GM23338 (cell line): Measurements from ENCODE around the gene CDH12. TPM values are rescaled to one million over a fixed set of nuclear protein-coding genes. Genes with fewer than 3 reads are reported as not detected.
A peak's percentile ranks its signal among the peaks of the same experiment; 100 is the strongest.
"Not testable (repeated sequence)": the region's sequence is repeated elsewhere in the genome, so short reads cannot be mapped to it uniquely, and the experiment has no call there.

Experiments
- ATAC-seq: fragments of 200-7000 bp; cut with Tn5 transposase; 3 replicates; pipeline ENCODE4 v1.9.1; 2020
- DNase-seq: peaks from one replicate; pipeline ENCODE4 v3.0.0-alpha.2; 2015; ENCODE audit warnings: low spot score
- H2AFZ ChIP-seq: fragments of 200-600 bp; sonication (generic); 2 replicates; pipeline ENCODE4 v1.8.0; 2016; ENCODE audit warnings: antibody characterized with exemption, mild to moderate bottlenecking, moderate library complexity
- H3F3A ChIP-seq: fragments of 200-600 bp; sonication (generic); replicated peaks from 2 replicates; pipeline ENCODE4 v1.8.0; 2017; ENCODE audit warnings: antibody characterized with exemption, mixed run types, low read depth
- H3K27ac ChIP-seq: fragments of 200-600 bp; sonication (generic); 2 replicates; pipeline ENCODE4 v1.6.1; 2016; ENCODE audit warnings: low read depth
- H3K27me3 ChIP-seq: fragments of 200-600 bp; sonication (generic); 2 replicates; pipeline ENCODE4 v1.8.0; 2016; ENCODE audit warnings: mild to moderate bottlenecking, mixed run types, moderate library complexity; ENCODE audit not compliant: insufficient read depth
- H3K36me3 ChIP-seq: fragments of 200-600 bp; sonication (generic); 2 replicates; pipeline ENCODE4 v1.8.0; 2016; ENCODE audit warnings: mild to moderate bottlenecking; ENCODE audit not compliant: insufficient read depth
- H3K4me1 ChIP-seq: fragments of 200-600 bp; sonication (generic); 2 replicates; pipeline ENCODE4 v1.8.0; 2016; ENCODE audit warnings: mild to moderate bottlenecking, moderate library complexity; ENCODE audit not compliant: insufficient read depth
- H3K4me2 ChIP-seq: fragments of 200-600 bp; sonication (generic); 2 replicates; pipeline ENCODE4 v1.7.1; 2017; ENCODE audit warnings: mixed run types
- H3K4me3 ChIP-seq: fragments of 200-600 bp; sonication (generic); 2 replicates; pipeline ENCODE4 v1.6.1; 2016; ENCODE audit warnings: mixed run types
- H3K79me2 ChIP-seq: fragments of 200-600 bp; sonication (generic); replicated peaks from 2 replicates; pipeline ENCODE4 v1.8.0; 2017; ENCODE audit warnings: mild to moderate bottlenecking; ENCODE audit not compliant: insufficient read depth
- H3K9me2 ChIP-seq: fragments of 200-600 bp; sonication (generic); 2 replicates; pipeline ENCODE4 v1.8.0; 2017; ENCODE audit not compliant: insufficient read depth
- H4K20me1 ChIP-seq: fragments of 200-600 bp; sonication (generic); replicated peaks from 2 replicates; pipeline ENCODE4 v1.8.0; 2017; ENCODE audit warnings: mild to moderate bottlenecking; ENCODE audit not compliant: insufficient read depth
- H3K27ac Mint-ChIP-seq: 2 replicates; pipeline ENCODE4 v1.8.0; 2020; ENCODE audit warnings: inconsistent platforms, mild to moderate bottlenecking, moderate library complexity, mixed read lengths
- H3K27me3 Mint-ChIP-seq: 3 replicates; pipeline ENCODE4 v1.8.0; 2022; ENCODE audit warnings: low read depth, mild to moderate bottlenecking, moderate library complexity, mixed read lengths, inconsistent platforms; ENCODE audit not compliant: insufficient read depth, poor library complexity
- H3K36me3 Mint-ChIP-seq: 3 replicates; pipeline ENCODE4 v1.8.0; 2021; ENCODE audit warnings: low read depth, mild to moderate bottlenecking, inconsistent platforms, moderate library complexity, mixed read lengths
- H3K4me1 Mint-ChIP-seq: 3 replicates; pipeline ENCODE4 v1.8.0; 2020; ENCODE audit warnings: mild to moderate bottlenecking, inconsistent platforms, mixed read lengths
- H3K4me3 Mint-ChIP-seq: 3 replicates; pipeline ENCODE4 v1.8.0; 2021; ENCODE audit warnings: moderate library complexity, mild to moderate bottlenecking, inconsistent platforms, mixed read lengths
- H3K9me3 Mint-ChIP-seq: 3 replicates; pipeline ENCODE4 v1.8.0; 2020; ENCODE audit warnings: moderate library complexity, mild to moderate bottlenecking, inconsistent platforms, mixed read lengths
- JUNB ChIP-seq: IDR thresholded peaks from one replicate; pipeline ENCODE4 v1.6.1; 2016; ENCODE audit warnings: antibody characterized with exemption; ENCODE audit not compliant: unreplicated experiment
- NANOG ChIP-seq: IDR thresholded peaks from 2 replicates; pipeline ENCODE4 v1.6.1; 2016; ENCODE audit warnings: antibody characterized with exemption, borderline replicate concordance
- STAT1 ChIP-seq: IDR thresholded peaks from one replicate; pipeline ENCODE4 v1.6.1; 2016; ENCODE audit warnings: antibody characterized with exemption; ENCODE audit not compliant: unreplicated experiment
- ZNF114 ChIP-seq: fragments of 250-450 bp; sonication (Bioruptor Pico); IDR thresholded peaks from 2 replicates; pipeline ENCODE4 v1.5.0; 2020; ENCODE audit warnings: mild to moderate bottlenecking, moderate library complexity
- polyA plus RNA-seq: library from polyadenylated mRNA; unstranded; fragments of >200 nt; fragmentation: Nextera tagmentation; extraction: Ambion mirVana; gene quantifications from 2 replicates; pipeline ENCODE4 v1.2.1, GENCODE V29; 2016
- total RNA-seq: library from RNA; depleted of rRNA; stranded (reverse); fragments of >200 nt; shearing (Covaris generic); gene quantifications from 2 replicates; pipeline ENCODE4 v1.2.3, GENCODE V29; 2014
- TF ChIP-seq, protein P1 (sequence below): fragments of 250-450 bp; sonication (Bioruptor Pico); IDR thresholded peaks from 2 replicates; pipeline ENCODE4 v1.5.0; 2020; ENCODE audit warnings: mild to moderate bottlenecking, moderate library complexity

CDH12 gene
- total and polyA plus RNA-seq, 2 experiments from 2014 or later: not detected

GRCh38 chr5:22277006-22277405 lies 576.1 kb downstream of the CDH12 start:
- 0 out of 3 replicates have a peak, but pooled peaks cover 9% of the 10 kb centered on the region for H3K9me3 Mint-ChIP-seq
- Histone ChIP-seq H3K27ac (no peak overlapping the region), H3K79me2 (no peaks in the 10 kb centered on the region), H3K27me3 (no peaks in the 10 kb centered on the region), H4K20me1 (no peaks in the 10 kb centered on the region), H3K4me1 (no peaks in the 10 kb centered on the region), H3K4me3 (no peak overlapping the region), H3F3A (no peaks in the 10 kb centered on the region), H3K36me3 (no peaks in the 10 kb centered on the region), H2AFZ (no peak overlapping the region), H3K4me2 (no peak overlapping the region), H3K9me2 (no peaks in the 10 kb centered on the region; the same call in 1 of the 2 replicates)
- H3K4me1 Mint-ChIP-seq: no peaks in the 10 kb centered on the region
- DNase-seq (no peak), ATAC-seq (no peak)
- no peak overlapping the region for H3K4me3 Mint-ChIP-seq
- no peak overlapping the region for H3K27ac Mint-ChIP-seq
- TF ChIP-seq STAT1: no peak
- H3K36me3 Mint-ChIP-seq: peaks cover 3% of the 10 kb centered on the region; the same call in 1 of the 3 replicates
- no peaks in the 10 kb centered on the region for H3K27me3 Mint-ChIP-seq

GRCh38 chr5:22265855-22266254 lies 587.3 kb downstream of the CDH12 start:
- not testable (repeated sequence) for H3K36me3 Mint-ChIP-seq, H3K27me3 Mint-ChIP-seq, H3K36me3 ChIP-seq, H3K4me3 Mint-ChIP-seq, DNase-seq, H3K4me1 ChIP-seq, H3K4me1 Mint-ChIP-seq, H4K20me1 ChIP-seq, H3K9me3 Mint-ChIP-seq, H3K4me2 ChIP-seq, H3K79me2 ChIP-seq, H3F3A ChIP-seq, ATAC-seq, H3K4me3 ChIP-seq, H3K27ac Mint-ChIP-seq, H3K27ac ChIP-seq, H2AFZ ChIP-seq, H3K27me3 ChIP-seq, H3K9me2 ChIP-seq

DNA sequence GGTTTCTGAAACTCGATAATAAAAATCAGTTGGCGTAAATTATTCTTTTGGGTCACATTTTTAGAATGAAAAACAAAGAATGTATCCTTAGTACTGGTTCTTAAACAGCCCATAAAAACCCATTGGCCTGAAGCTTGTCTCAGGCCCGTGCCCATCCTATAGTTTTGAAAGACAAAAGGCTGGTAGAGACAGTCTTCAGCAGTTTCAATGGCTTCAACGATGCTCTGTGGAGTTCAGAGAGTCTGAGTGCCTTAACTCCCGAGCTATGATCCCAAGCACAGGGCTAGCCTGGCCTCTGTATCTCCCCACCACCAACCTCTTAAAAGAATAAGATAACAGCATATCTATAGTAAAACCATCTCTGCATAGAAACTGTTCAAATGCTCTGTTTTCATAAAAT lies 595.0 kb downstream of the CDH12 start:
- Histone ChIP-seq H3F3A (no peaks in the 10 kb centered on the region), H3K4me2 (no peak overlapping the region), H4K20me1 (no peaks in the 10 kb centered on the region), H2AFZ (no peak overlapping the region), H3K4me1 (no peaks in the 10 kb centered on the region; the same call in 1 of the 2 replicates), H3K36me3 (no peaks in the 10 kb centered on the region), H3K9me2 (no peaks in the 10 kb centered on the region), H3K4me3 (no peak overlapping the region), H3K27ac (no peak overlapping the region), H3K27me3 (no peaks in the 10 kb centered on the region), H3K79me2 (no peaks in the 10 kb centered on the region)
- H3K4me3 Mint-ChIP-seq: no peak overlapping the region
- TF ChIP-seq JUNB: no peak
- H3K4me1 Mint-ChIP-seq: peaks cover 4% of the 10 kb centered on the region; the same call in 1 of the 3 replicates
- no peak overlapping the region for H3K27ac Mint-ChIP-seq
- H3K9me3 Mint-ChIP-seq: no peaks in the 10 kb centered on the region
- peak; percentile 93 for ATAC-seq
- peak; percentile 49 for DNase-seq
- H3K27me3 Mint-ChIP-seq: no peaks in the 10 kb centered on the region
- no peaks in the 10 kb centered on the region for H3K36me3 Mint-ChIP-seq

- Histone ChIP-seq H2AFZ (0 out of 2 replicates have a peak overlapping the region, but pooled peaks have one; percentile 2), H3K27ac (no peak overlapping the region), H3K4me2 (no peak overlapping the region), H3K79me2 (no peaks in the 10 kb centered on the region), H3K4me1 (no peaks in the 10 kb centered on the region; the same call in 1 of the 2 replicates), H3F3A (no peaks in the 10 kb centered on the region), H3K36me3 (no peaks in the 10 kb centered on the region), H3K4me3 (no peak overlapping the region), H3K27me3 (no peaks in the 10 kb centered on the region), H4K20me1 (no peaks in the 10 kb centered on the region), H3K9me2 (no peaks in the 10 kb centered on the region)
- H3K36me3 Mint-ChIP-seq: no peaks in the 10 kb centered on the region
- H3K9me3 Mint-ChIP-seq: no peaks in the 10 kb centered on the region
- no peak overlapping the region for H3K27ac Mint-ChIP-seq
- no peak overlapping the region for H3K4me3 Mint-ChIP-seq
- H3K4me1 Mint-ChIP-seq: peaks cover 4% of the 10 kb centered on the region; the same call in 2 of the 3 replicates
- peaks cover 1% of the 10 kb centered on the region for H3K27me3 Mint-ChIP-seq
- ATAC-seq (no peak), DNase-seq (no peak)
- TF ChIP-seq ZNF114 (CRISPR knock-in tag): no peak
- no peak for TF ChIP-seq NANOG
- TF ChIP-seq, protein P1, sequence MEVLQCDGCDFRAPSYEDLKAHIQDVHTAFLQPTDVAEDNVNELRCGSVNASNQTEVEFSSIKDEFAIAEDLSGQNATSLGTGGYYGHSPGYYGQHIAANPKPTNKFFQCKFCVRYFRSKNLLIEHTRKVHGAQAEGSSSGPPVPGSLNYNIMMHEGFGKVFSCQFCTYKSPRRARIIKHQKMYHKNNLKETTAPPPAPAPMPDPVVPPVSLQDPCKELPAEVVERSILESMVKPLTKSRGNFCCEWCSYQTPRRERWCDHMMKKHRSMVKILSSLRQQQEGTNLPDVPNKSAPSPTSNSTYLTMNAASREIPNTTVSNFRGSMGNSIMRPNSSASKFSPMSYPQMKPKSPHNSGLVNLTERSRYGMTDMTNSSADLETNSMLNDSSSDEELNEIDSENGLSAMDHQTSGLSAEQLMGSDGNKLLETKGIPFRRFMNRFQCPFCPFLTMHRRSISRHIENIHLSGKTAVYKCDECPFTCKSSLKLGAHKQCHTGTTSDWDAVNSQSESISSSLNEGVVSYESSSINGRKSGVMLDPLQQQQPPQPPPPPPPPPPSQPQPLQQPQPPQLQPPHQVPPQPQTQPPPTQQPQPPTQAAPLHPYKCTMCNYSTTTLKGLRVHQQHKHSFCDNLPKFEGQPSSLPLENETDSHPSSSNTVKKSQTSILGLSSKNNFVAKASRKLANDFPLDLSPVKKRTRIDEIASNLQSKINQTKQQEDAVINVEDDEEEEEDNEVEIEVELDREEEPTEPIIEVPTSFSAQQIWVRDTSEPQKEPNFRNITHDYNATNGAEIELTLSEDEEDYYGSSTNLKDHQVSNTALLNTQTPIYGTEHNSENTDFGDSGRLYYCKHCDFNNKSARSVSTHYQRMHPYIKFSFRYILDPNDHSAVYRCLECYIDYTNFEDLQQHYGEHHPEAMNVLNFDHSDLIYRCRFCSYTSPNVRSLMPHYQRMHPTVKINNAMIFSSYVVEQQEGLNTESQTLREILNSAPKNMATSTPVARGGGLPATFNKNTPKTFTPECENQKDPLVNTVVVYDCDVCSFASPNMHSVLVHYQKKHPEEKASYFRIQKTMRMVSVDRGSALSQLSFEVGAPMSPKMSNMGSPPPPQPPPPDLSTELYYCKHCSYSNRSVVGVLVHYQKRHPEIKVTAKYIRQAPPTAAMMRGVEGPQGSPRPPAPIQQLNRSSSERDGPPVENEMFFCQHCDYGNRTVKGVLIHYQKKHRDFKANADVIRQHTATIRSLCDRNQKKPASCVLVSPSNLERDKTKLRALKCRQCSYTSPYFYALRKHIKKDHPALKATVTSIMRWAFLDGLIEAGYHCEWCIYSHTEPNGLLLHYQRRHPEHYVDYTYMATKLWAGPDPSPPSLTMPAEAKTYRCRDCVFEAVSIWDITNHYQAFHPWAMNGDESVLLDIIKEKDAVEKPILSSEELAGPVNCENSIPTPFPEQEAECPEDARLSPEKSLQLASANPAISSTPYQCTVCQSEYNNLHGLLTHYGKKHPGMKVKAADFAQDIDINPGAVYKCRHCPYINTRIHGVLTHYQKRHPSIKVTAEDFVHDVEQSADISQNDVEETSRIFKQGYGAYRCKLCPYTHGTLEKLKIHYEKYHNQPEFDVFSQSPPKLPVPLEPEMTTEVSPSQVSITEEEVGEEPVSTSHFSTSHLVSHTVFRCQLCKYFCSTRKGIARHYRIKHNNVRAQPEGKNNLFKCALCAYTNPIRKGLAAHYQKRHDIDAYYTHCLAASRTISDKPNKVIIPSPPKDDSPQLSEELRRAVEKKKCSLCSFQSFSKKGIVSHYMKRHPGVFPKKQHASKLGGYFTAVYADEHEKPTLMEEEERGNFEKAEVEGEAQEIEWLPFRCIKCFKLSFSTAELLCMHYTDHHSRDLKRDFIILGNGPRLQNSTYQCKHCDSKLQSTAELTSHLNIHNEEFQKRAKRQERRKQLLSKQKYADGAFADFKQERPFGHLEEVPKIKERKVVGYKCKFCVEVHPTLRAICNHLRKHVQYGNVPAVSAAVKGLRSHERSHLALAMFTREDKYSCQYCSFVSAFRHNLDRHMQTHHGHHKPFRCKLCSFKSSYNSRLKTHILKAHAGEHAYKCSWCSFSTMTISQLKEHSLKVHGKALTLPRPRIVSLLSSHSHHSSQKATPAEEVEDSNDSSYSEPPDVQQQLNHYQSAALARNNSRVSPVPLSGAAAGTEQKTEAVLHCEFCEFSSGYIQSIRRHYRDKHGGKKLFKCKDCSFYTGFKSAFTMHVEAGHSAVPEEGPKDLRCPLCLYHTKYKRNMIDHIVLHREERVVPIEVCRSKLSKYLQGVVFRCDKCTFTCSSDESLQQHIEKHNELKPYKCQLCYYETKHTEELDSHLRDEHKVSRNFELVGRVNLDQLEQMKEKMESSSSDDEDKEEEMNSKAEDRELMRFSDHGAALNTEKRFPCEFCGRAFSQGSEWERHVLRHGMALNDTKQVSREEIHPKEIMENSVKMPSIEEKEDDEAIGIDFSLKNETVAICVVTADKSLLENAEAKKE (CRISPR knock-in tag): no peak
Observed at GRCh38 chr5:22250528-22250927, 602.6 kb downstream of the CDH12 start.
